ENCODE data around the gene TRAF1.
A peak's percentile ranks its signal among the peaks of the same experiment; 100 is the strongest.

The TRAF1 gene

DNA sequence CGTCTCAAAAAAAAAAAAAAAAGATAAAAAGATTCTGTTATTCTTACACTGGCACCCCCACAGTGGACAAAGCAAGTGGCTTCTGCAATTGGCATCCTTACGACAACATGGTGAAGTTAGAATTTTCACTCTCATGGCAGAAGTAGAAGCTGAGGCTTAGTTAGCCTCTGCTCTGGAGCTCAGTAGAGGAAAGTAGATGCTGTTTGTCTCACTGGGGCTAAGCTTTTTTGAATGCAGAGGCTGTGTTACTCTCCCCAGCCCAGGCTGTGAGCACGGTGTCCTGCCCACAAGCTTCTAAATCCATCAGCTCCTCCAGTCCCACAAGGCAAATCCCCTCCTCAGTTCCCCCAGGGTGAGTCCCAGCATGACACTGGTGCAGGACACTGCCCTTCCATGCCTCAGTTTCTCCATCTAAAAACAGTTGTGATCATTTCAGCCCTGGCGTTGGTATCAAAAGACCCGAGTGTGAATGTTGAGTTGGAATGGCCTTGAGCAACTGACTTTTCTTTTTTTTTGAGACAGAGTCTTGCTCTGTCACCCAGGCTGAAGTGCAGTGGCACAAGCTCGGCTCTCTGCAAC, 27.0 kb downstream of the TRAF1 start:
- H3K4me1 ChIP-seq (ENCODE audit: control insufficient read depth, insufficient read depth, low read length), result peaks cover 5% of the 10 kb centered on the region

DNA sequence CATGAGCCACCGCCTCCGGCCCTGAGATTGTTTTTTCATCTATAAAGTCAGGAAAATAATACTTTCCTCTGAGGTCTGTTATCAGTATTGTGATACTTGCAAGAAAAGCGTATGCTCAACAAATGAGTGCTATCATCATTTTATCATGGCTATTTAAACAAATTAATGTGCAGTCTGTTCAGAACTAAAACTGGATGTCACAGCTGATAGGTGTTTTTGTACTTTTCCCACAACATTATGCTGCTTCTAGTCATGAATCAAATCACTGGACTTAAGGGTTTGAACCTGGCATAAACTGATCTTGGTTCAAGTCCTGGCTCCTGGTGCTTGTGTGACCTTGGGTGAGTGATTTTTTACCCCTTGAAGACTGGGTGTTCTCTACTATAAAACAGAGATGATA, 28.2 kb downstream of the TRAF1 start:
- H3K4me3 ChIP-seq (ENCODE audit: low read length), result no peak overlapping the region
- H3K9me3 ChIP-seq (replicated peaks; ENCODE audit: low read length), result no peaks in the 10 kb centered on the region
- peaks cover 29% of the 10 kb centered on the region for H3K27me3 ChIP-seq (ENCODE audit: control insufficient read depth, insufficient read depth, low read length)
- no peak overlapping the region for H3K4me2 ChIP-seq (ENCODE audit: low read length)
- H3K4me1 ChIP-seq (ENCODE audit: control insufficient read depth, insufficient read depth, low read length), result peaks cover 6% of the 10 kb centered on the region
- H3K36me3 ChIP-seq (ENCODE audit: insufficient read depth, low read length), result no peaks in the 10 kb centered on the region
- H3K9ac ChIP-seq (ENCODE audit: low read depth, low read length), result no peak overlapping the region

More for the DNA sequence above, 27.0 kb downstream of the TRAF1 start:
- no peaks in the 10 kb centered on the region for H3K9me3 ChIP-seq (replicated peaks; ENCODE audit: low read length)
- H3K4me2 ChIP-seq (ENCODE audit: low read length), result no peak overlapping the region
- no peaks in the 10 kb centered on the region for H3K36me3 ChIP-seq (ENCODE audit: insufficient read depth, low read length)
- H3K27me3 ChIP-seq (ENCODE audit: control insufficient read depth, insufficient read depth, low read length), result peaks cover 18% of the 10 kb centered on the region
- no peak overlapping the region for H3K9ac ChIP-seq (ENCODE audit: low read depth, low read length)
- no peak overlapping the region for H3K4me3 ChIP-seq (ENCODE audit: low read length)

DNA sequence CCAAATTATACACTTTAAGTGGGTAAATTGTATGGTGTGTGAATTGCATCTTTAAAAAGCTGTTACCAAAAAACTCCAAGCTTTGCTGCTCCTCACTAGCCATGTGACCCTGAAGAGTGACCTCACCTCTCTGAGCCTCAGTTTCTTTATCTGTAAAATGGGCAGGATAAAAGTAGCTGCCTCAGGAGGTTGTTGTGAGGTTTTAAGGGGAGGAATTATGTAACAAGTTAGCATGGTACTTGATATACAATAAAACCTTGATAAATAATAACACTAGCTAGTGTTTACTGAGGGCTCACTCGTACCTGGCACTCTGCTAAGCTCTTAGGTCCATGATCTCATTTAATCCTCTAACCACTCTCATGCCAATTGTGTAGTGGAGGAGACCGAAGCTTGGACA, 30.6 kb downstream of the TRAF1 start:
- no peaks in the 10 kb centered on the region for H3K36me3 ChIP-seq (ENCODE audit: insufficient read depth, low read length)
- no peaks in the 10 kb centered on the region for H3K9me3 ChIP-seq (replicated peaks; ENCODE audit: low read length)
- H3K9ac ChIP-seq (ENCODE audit: low read depth, low read length), result no peak overlapping the region
- H3K27me3 ChIP-seq (ENCODE audit: control insufficient read depth, insufficient read depth, low read length), result peaks cover 30% of the 10 kb centered on the region
- peaks cover 22% of the 10 kb centered on the region for H3K4me1 ChIP-seq (ENCODE audit: control insufficient read depth, insufficient read depth, low read length)
- no peak overlapping the region for H3K4me2 ChIP-seq (ENCODE audit: low read length)
- H3K4me3 ChIP-seq (ENCODE audit: low read length), result no peak overlapping the region

DNA sequence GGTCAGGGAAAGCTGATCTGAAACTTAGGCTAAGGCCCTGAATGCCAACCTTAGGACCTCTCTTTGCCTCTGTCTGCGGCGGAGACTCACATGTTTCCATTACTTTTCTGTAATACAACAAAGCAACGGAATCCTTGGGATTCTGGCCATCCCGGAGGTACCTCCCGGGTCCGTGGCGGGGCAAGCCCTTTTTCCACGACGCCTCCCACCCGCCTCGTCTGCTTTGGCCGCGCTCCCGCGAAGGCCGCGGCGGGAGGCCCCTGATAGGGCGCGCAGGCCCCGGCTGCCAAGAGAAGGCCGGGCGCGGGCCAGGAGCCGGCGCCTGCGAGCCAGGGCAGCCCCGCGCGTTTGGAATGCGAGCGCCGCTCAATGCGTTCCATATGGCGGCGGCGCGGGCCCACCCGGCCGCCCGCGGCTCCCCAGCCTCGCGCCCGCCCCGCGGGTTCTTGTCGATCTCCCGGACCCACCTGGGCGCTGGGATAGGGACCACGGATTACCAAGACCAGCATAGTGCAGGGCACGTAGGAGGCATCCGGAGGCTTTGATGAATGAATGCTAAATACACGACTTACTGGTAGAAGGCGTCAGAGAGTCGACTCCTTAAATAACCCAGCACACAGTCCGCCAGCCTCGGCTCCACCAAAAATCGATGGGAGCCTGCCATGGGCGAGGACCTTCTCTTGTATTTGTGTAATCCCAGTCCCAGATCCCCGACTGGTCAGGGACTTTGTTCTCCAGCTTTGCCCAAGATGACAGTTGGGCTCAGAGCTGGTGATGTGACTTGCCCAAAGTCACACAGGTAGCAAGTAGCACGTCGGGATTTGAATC, 32.1 kb downstream of the TRAF1 start:
- Histone ChIP-seq H3K4me2 (ENCODE audit: low read length) (peak overlapping the region; percentile 56), H3K9me3 (replicated peaks; ENCODE audit: low read length) (no peaks in the 10 kb centered on the region), H3K4me1 (ENCODE audit: control insufficient read depth, insufficient read depth, low read length) (peaks cover 22% of the 10 kb centered on the region), H3K4me3 (ENCODE audit: low read length) (no peak overlapping the region), H3K9ac (ENCODE audit: low read depth, low read length) (no peak overlapping the region), H3K36me3 (ENCODE audit: insufficient read depth, low read length) (no peaks in the 10 kb centered on the region), H3K27me3 (ENCODE audit: control insufficient read depth, insufficient read depth, low read length) (peaks cover 27% of the 10 kb centered on the region)

DNA sequence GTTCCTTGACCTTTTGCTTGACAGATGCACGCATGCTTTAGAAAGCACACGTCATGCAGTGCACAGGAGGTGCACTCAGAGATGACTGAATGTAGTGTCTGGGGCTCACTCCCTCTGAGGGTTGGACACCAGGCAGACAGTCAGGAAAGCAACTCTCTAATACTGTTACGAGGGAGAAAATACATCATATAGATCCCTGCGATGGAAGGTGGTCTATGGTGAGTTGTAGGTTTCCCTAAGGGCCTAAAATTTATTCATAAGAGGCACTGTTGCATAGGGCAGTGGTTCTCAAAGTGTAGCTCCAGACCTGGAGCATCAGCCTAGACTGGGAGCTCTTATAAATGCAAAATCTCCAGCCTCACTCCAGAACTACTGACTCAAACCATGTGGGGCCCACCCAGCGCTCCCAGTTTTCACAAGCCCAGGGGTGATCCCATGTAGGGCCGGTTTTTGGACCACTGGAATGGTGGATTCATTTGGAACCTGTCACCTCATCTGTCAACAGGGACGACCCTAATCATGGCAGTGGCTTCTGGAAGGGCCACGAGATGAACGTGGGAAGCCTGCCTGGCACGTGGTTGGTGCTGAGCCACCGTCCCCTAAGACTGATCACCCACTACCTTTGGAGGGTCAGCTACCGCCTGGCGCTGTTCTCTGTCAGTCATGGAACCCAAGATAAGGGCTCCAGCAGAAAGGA, 32.8 kb downstream of the TRAF1 start:
- no peak overlapping the region for H3K4me3 ChIP-seq (ENCODE audit: low read length)
- H3K9me3 ChIP-seq (replicated peaks; ENCODE audit: low read length), result no peaks in the 10 kb centered on the region
- peaks cover 26% of the 10 kb centered on the region for H3K27me3 ChIP-seq (ENCODE audit: control insufficient read depth, insufficient read depth, low read length)
- H3K36me3 ChIP-seq (ENCODE audit: insufficient read depth, low read length), result no peaks in the 10 kb centered on the region
- H3K4me2 ChIP-seq (ENCODE audit: low read length), result no peak overlapping the region
- H3K9ac ChIP-seq (ENCODE audit: low read depth, low read length), result no peak overlapping the region
- H3K4me1 ChIP-seq (ENCODE audit: control insufficient read depth, insufficient read depth, low read length), result peaks cover 22% of the 10 kb centered on the region

DNA sequence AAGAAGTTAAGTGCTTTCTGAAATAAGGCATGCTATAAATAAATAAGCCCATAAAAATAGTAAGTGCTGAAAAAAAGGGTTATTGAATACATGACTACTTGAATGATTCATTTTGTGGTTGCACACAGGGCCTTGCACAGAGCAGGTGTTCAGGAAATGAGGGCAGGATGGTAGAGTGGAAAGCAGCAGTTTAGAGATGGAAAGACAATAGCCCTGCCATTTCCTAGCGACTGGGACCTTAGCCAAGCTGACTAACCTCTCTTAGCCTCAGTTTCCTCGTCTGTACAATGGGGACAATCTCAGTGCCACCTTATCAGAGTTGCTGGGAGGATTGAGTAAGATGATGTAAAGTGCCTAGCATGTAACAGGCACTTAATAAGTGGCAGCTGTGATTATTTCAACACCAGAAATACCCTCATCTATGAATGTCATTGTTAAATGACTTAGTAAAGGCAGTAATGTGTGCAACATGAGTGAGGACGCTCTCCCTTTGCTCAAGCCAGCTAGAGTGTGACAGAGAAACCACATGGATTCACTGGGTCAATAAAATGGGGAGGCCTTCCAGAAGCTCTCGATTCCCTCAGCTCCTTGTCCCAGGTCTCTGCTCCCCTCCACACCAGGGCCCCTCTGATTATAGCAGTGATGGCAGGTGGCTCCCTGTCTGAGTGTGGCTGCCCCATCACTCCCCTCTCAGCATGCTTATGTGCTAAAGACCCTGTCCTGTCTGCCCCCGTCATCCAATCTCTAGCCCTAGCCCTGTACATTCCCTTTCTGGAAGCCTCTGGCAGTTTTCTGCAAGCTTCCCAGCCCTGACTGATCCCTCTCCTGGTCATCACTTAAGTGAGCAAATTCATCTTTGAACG, 33.6 kb downstream of the TRAF1 start:
- peaks cover 29% of the 10 kb centered on the region for H3K27me3 ChIP-seq (ENCODE audit: control insufficient read depth, insufficient read depth, low read length)
- H3K36me3 ChIP-seq (ENCODE audit: insufficient read depth, low read length), result no peaks in the 10 kb centered on the region
- no peak overlapping the region for H3K9ac ChIP-seq (ENCODE audit: low read depth, low read length)
- H3K4me1 ChIP-seq (ENCODE audit: control insufficient read depth, insufficient read depth, low read length), result peaks cover 22% of the 10 kb centered on the region
- H3K9me3 ChIP-seq (replicated peaks; ENCODE audit: low read length), result no peaks in the 10 kb centered on the region
- peak overlapping the region; percentile 46 for H3K4me2 ChIP-seq (ENCODE audit: low read length)
- H3K4me3 ChIP-seq (ENCODE audit: low read length), result no peak overlapping the region

DNA sequence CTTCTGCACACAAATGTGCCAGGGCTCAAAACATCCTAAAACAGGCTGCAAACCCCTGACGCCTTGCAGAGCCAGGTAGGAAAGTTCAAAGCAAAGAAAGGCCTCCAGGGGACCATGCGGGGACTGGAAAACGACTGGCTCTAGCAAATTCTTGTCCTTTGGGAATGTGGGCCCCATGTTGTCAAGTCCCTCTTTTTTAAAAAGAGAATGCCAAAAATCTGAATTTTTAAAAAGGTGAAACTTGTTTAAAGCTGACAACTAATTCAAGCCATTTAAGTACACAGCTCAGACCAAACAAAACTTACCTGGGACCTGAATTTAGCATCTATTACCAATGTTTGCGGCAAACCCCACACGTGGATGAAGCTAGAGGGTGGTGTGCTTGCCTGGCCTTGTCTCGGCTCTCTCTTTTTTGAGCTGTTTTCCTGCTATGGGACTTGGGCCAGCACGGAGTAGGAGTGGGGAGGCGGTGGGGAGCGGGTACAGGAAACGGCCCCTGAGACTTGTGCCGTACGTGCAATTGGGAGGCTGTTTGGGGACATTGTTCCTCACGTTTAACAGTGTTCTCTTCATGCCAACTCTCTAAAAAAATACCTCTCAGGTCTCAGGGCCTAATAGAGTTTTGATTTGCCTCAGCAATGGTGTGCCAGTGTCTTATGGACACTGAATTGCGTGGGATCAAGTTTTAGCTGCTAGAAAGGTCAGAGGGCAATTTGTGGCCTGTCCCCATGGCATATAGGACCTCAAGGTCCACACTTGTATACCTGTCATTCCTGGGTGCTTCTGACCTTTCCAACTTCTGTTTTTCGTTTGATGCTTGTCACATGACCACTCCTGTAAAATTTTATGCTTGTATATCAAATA, 34.5 kb downstream of the TRAF1 start:
- H3K9ac ChIP-seq (ENCODE audit: low read depth, low read length), result no peak overlapping the region
- peaks cover 20% of the 10 kb centered on the region for H3K4me1 ChIP-seq (ENCODE audit: control insufficient read depth, insufficient read depth, low read length)
- peak overlapping the region; percentile 46 for H3K4me2 ChIP-seq (ENCODE audit: low read length)
- H3K9me3 ChIP-seq (replicated peaks; ENCODE audit: low read length), result no peaks in the 10 kb centered on the region
- peaks cover 29% of the 10 kb centered on the region for H3K27me3 ChIP-seq (ENCODE audit: control insufficient read depth, insufficient read depth, low read length)
- H3K4me3 ChIP-seq (ENCODE audit: low read length), result no peak overlapping the region
- no peaks in the 10 kb centered on the region for H3K36me3 ChIP-seq (ENCODE audit: insufficient read depth, low read length)

DNA sequence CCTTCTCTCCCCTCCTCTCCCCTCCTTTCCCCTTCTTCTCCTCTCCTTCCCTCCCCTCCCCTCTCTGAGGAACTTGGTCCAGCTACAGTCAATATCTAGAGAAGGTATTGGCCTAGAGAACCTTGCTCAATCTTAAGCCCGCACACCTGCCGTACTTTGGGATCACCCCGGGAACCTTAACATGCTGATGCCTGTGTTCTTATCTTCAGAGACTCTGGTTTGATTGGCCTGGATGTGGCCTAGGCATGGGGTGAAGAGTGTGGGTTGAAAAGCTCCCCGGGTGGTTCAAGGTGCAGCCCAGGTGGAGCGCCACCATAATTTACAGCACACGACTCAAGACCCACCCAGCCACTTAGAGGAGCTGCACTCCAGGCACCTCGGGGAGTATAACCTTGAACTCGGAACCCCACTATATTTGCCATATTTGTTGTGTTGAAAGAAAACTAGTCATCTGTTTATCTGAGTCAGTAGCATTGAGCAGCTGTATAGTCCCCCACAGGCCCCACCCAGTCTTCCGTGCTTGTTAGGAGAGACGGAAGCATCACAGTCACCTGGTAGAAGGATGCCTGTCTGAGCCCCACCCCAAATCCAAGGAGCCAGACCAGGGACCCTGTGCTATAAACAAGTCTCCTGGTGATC, 35.2 kb downstream of the TRAF1 start:
- H3K36me3 ChIP-seq (ENCODE audit: insufficient read depth, low read length), result no peaks in the 10 kb centered on the region
- peaks cover 21% of the 10 kb centered on the region for H3K4me1 ChIP-seq (ENCODE audit: control insufficient read depth, insufficient read depth, low read length)
- H3K4me2 ChIP-seq (ENCODE audit: low read length), result no peak overlapping the region
- H3K9me3 ChIP-seq (replicated peaks; ENCODE audit: low read length), result no peaks in the 10 kb centered on the region
- peaks cover 29% of the 10 kb centered on the region for H3K27me3 ChIP-seq (ENCODE audit: control insufficient read depth, insufficient read depth, low read length)
- no peak overlapping the region for H3K4me3 ChIP-seq (ENCODE audit: low read length)
- H3K9ac ChIP-seq (ENCODE audit: low read depth, low read length), result no peak overlapping the region

DNA sequence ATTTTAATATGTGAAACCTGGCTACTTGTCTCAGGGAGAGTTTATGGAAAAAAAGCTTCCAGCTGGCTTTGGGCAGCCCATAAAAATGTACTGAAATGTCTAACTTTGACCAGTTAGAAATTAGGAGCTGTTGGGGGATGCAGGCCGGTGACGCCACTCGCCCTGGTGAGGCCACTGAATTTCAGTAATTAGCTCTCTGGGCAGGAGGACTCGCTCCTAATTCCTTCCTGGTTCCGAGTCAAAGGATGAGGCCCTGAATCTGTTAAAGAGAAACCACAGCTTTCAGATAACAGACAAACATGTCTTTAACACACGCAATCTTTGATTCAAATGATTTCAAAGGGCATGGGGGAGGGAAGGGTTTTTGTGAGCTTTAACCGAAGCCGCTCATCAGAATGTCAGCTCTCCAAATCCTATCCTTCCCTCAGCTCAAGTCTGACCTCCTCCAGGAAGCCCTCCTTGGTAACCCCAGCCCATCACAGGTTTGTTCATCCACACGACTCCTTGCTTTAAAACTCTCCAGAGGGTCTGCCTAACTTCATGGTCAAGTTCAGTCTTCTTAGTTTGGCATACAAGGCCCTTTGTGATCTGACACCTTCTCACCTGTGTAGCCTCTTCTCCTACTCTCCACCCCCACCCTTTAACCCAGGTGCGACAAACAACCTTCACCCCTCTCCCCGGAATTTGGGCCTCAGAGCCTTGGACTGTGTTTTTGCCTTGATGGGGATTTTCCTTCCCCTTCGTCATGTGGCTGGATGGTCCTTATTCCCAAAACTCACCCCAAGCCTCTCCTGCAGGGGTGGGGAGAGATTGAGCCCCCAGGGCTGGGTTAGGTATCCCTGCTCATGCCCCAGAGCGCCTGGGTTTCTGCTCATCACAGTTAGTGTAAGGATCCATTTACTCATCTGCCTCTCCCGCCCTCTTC, 36.0 kb downstream of the TRAF1 start:
- H3K4me3 ChIP-seq (ENCODE audit: low read length), result no peak overlapping the region
- no peaks in the 10 kb centered on the region for H3K9me3 ChIP-seq (replicated peaks; ENCODE audit: low read length)
- H3K27me3 ChIP-seq (ENCODE audit: control insufficient read depth, insufficient read depth, low read length), result peaks cover 24% of the 10 kb centered on the region
- no peak overlapping the region for H3K9ac ChIP-seq (ENCODE audit: low read depth, low read length)
- no peaks in the 10 kb centered on the region for H3K36me3 ChIP-seq (ENCODE audit: insufficient read depth, low read length)
- H3K4me1 ChIP-seq (ENCODE audit: control insufficient read depth, insufficient read depth, low read length), result peaks cover 27% of the 10 kb centered on the region
- no peak overlapping the region for H3K4me2 ChIP-seq (ENCODE audit: low read length)

Measured in skeletal muscle satellite cell (primary cell).